MM.1S (cell line): ENCODE data around the gene HOMER3.
"Not testable (repeated sequence)": the region's sequence is repeated elsewhere in the genome, so short reads cannot be mapped to it uniquely, and the experiment has no call there.

ENCODE experiments used
- DNase-seq: peaks from one replicate; pipeline ENCODE4 v3.0.0-alpha.2; 2015
- H2AFZ ChIP-seq: fragments of 300-600 bp; sonication (generic); 2 replicates; pipeline ENCODE4 v1.6.0; 2016; ENCODE audit warnings: antibody characterized with exemption, low read length
- H3F3A ChIP-seq: fragments of 300-600 bp; sonication (generic); 2 replicates; pipeline ENCODE4 v1.6.1; 2016; ENCODE audit warnings: mild to moderate bottlenecking, antibody characterized with exemption, low read length, moderate library complexity, mixed read lengths; ENCODE audit not compliant: insufficient read depth
- H3K27ac ChIP-seq: fragments of 300-600 bp; sonication (generic); 2 replicates; pipeline ENCODE4 v1.5.1; 2016; ENCODE audit warnings: mild to moderate bottlenecking, low read length
- H3K27me3 ChIP-seq: fragments of 300-600 bp; sonication (generic); replicated peaks from 2 replicates; pipeline ENCODE4 v1.6.0; 2016; ENCODE audit warnings: low read length; ENCODE audit not compliant: insufficient read depth
- H3K36me3 ChIP-seq: fragments of 300-600 bp; sonication (generic); replicated peaks from 2 replicates; pipeline ENCODE4 v1.6.1; 2016; ENCODE audit warnings: mild to moderate bottlenecking, low read length, mixed read lengths; ENCODE audit not compliant: insufficient read depth
- H3K4me1 ChIP-seq: fragments of 300-600 bp; sonication (generic); 2 replicates; pipeline ENCODE4 v1.6.1; 2016; ENCODE audit warnings: low read length, mixed read lengths
- H3K4me2 ChIP-seq: fragments of 300-600 bp; sonication (generic); 2 replicates; pipeline ENCODE4 v1.6.0; 2016; ENCODE audit warnings: low read depth, low read length
- H3K4me3 ChIP-seq: fragments of 300-600 bp; sonication (generic); 2 replicates; pipeline ENCODE4 v1.5.1; 2016; ENCODE audit warnings: low read length, mixed read lengths
- H3K79me2 ChIP-seq: fragments of 300-600 bp; sonication (generic); 2 replicates; pipeline ENCODE4 v1.6.1; 2016; ENCODE audit warnings: mixed run types, low read length, mixed read lengths
- H3K9ac ChIP-seq: fragments of 300-600 bp; sonication (generic); 2 replicates; pipeline ENCODE4 v1.6.1; 2016; ENCODE audit warnings: low read length, mixed read lengths
- H3K9me2 ChIP-seq: fragments of 300-600 bp; sonication (generic); replicated peaks from 2 replicates; pipeline ENCODE4 v1.6.1; 2016; ENCODE audit warnings: mild to moderate bottlenecking, low read length, mixed read lengths; ENCODE audit not compliant: insufficient read depth
- H3K9me3 ChIP-seq: fragments of 300-600 bp; sonication (generic); replicated peaks from 2 replicates; pipeline ENCODE4 v1.6.1; 2016; ENCODE audit warnings: mild to moderate bottlenecking, low read length, mixed read lengths; ENCODE audit not compliant: insufficient read depth
- H4K20me1 ChIP-seq: fragments of 300-600 bp; sonication (generic); 2 replicates; pipeline ENCODE4 v1.6.1; 2016; ENCODE audit warnings: mild to moderate bottlenecking, low read length, moderate library complexity, mixed read lengths; ENCODE audit not compliant: insufficient read depth
- CTCF ChIP-seq: fragments of 300-600 bp; sonication (generic); IDR thresholded peaks from 2 replicates; pipeline ENCODE4 v1.5.1; 2016; ENCODE audit warnings: antibody characterized with exemption, low read length, mixed read lengths
- EZH2 ChIP-seq: fragments of 300-600 bp; sonication (generic); optimal IDR thresholded peaks from 2 replicates; pipeline ENCODE3; 2017; ENCODE audit warnings: low read depth, mild to moderate bottlenecking, antibody characterized with exemption, low read length, mixed read lengths
- EZH2phosphoT487 ChIP-seq: fragments of 300-600 bp; sonication (generic); IDR thresholded peaks from 2 replicates; pipeline ENCODE4 v1.6.1; 2018; ENCODE audit warnings: antibody characterized with exemption, low read length

Gene HOMER3

GRCh38 chr19:18919086-18919899 lies 21.7 kb downstream of the HOMER3 start, which contains the start of the genes COPE and DDX49:
Gene COPE, minus strand, starts transcription at chr19:18919387. Its CDS starts 39 bp downstream, at chr19:18919348.
Gene DDX49, plus strand, starts transcription at chr19:18919715. Its CDS starts 27 bp downstream, at chr19:18919742.
- DNase-seq, result peak; percentile 100
- Histone ChIP-seq H3K9ac (peak within 1 kb of the TSS; percentile 94), H3K27ac (peak within 1 kb of the TSS; percentile 85), H4K20me1 (no peaks in the 10 kb centered on the region), H3K4me3 (peak within 1 kb of the TSS; percentile 99), H2AFZ (peak within 1 kb of the TSS; percentile 57), H3F3A (peaks cover 8% of the 10 kb centered on the region), H3K27me3 (no peaks in the 10 kb centered on the region), H3K36me3 (peaks cover 4% of the 10 kb centered on the region; the same call in 1 of the 2 replicates), H3K4me1 (peaks cover 5% of the 10 kb centered on the region), H3K9me3 (no peaks in the 10 kb centered on the region), H3K9me2 (no peaks in the 10 kb centered on the region), H3K4me2 (peak within 1 kb of the TSS; percentile 94), H3K79me2 (peaks cover 88% of the 10 kb centered on the region)
- no peak for TF ChIP-seq EZH2
- no peak for TF ChIP-seq EZH2phosphoT487
- TF ChIP-seq CTCF, result no peak

- H3K4me2 ChIP-seq, result peak overlapping the region; percentile 55; the same call in 1 of the 2 replicates
- H4K20me1 ChIP-seq, H3K9ac ChIP-seq: not testable (repeated sequence)
Measured at GRCh38 chr19:18917593-18917992, 23.4 kb downstream of the HOMER3 start.

GRCh38 chr19:18915639-18916038 lies 25.4 kb downstream of the HOMER3 start:
- H3K4me1 ChIP-seq, result peaks cover 5% of the 10 kb centered on the region
- H3F3A ChIP-seq, result peaks cover 8% of the 10 kb centered on the region
- no peaks in the 10 kb centered on the region for H4K20me1 ChIP-seq
- TF ChIP-seq CTCF (peak; percentile 56), EZH2phosphoT487 (no peak), EZH2 (no peak)
- H3K36me3 ChIP-seq, result peaks cover 8% of the 10 kb centered on the region; the same call in 1 of the 2 replicates
- H2AFZ ChIP-seq, result no peak overlapping the region
- H3K9me2 ChIP-seq, result no peaks in the 10 kb centered on the region
- no peak overlapping the region for H3K4me3 ChIP-seq
- H3K79me2 ChIP-seq, result peaks cover 84% of the 10 kb centered on the region
- H3K9me3 ChIP-seq, result no peaks in the 10 kb centered on the region
- DNase-seq, result peak; percentile 53
- no peaks in the 10 kb centered on the region for H3K27me3 ChIP-seq
- no peak overlapping the region for H3K4me2 ChIP-seq
- no peak overlapping the region for H3K9ac ChIP-seq
- H3K27ac ChIP-seq, result no peak overlapping the region

More at GRCh38 chr19:18917593-18917992, 23.4 kb downstream of the HOMER3 start:
- not testable (repeated sequence) for H3K27ac ChIP-seq, H2AFZ ChIP-seq, DNase-seq, H3K27me3 ChIP-seq, H3K9me3 ChIP-seq, H3K36me3 ChIP-seq, H3K9me2 ChIP-seq, H3F3A ChIP-seq, H3K4me1 ChIP-seq, H3K4me3 ChIP-seq
- H3K79me2 ChIP-seq, result peaks cover 96% of the 10 kb centered on the region

- Histone ChIP-seq H3K79me2 (peaks cover 68% of the 10 kb centered on the region), H3K4me2 (no peak overlapping the region), H3K9me3 (no peaks in the 10 kb centered on the region), H2AFZ (no peak overlapping the region), H3F3A (peaks cover 1% of the 10 kb centered on the region), H3K4me1 (no peaks in the 10 kb centered on the region), H4K20me1 (no peaks in the 10 kb centered on the region), H3K4me3 (no peak overlapping the region), H3K36me3 (peaks cover 8% of the 10 kb centered on the region; the same call in 1 of the 2 replicates), H3K27ac (no peak overlapping the region), H3K9me2 (no peaks in the 10 kb centered on the region), H3K9ac (no peak overlapping the region), H3K27me3 (no peaks in the 10 kb centered on the region)
- no peak for TF ChIP-seq CTCF
- TF ChIP-seq EZH2, result no peak
- TF ChIP-seq EZH2phosphoT487, result no peak
- no peak for DNase-seq
Measured at GRCh38 chr19:18913466-18913865, 27.6 kb downstream of the HOMER3 start.
